Measurements from ENCODE around the gene SFXN5. TPM values are rescaled to one million over a fixed set of nuclear protein-coding genes. Genes with fewer than 3 reads are reported as not detected.
"Not testable (repeated sequence)": the region's sequence is repeated elsewhere in the genome, so short reads cannot be mapped to it uniquely, and the experiment has no call there.

SFXN5 gene
- total RNA-seq, 1 donor from 2014 or later, result 9.3 TPM

DNA sequence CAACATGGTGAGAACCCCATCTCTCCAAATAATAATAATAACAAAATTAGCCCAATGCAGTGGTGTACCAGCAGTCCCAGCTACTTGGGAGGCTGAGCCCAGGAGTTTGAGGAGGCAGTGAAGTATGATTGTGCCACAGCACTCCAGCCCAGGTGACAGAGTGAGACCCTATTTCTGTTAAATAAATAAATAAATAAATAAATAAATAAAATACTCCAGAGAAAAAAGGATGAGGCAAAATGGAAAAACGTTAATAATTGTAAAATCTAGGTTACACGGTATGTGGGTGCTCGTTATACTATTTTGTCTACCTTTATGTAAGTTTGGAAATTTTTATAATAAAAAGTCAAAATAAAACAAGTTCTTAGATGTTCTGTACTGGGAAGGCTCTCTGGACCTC is 162.8 kb downstream of the SFXN5 start:
- H3K4me1 ChIP-seq, result no peaks in the 10 kb centered on the region
- H3K36me3 ChIP-seq, result no peaks in the 10 kb centered on the region
- intact Hi-C loops (cut with DNase I), result no loop called here
- no peak overlapping the region for H3K4me3 ChIP-seq
- no peaks in the 10 kb centered on the region for H3K9me3 ChIP-seq
- DNase-seq (ENCODE audit: low spot score in 2 of 2), result no peak
- TF ChIP-seq CTCF (IDR thresholded peaks at IDR 0.05), result no peak
- peaks cover 4% of the 10 kb centered on the region for H3K27me3 ChIP-seq
- no peak overlapping the region for H3K27ac ChIP-seq

DNA sequence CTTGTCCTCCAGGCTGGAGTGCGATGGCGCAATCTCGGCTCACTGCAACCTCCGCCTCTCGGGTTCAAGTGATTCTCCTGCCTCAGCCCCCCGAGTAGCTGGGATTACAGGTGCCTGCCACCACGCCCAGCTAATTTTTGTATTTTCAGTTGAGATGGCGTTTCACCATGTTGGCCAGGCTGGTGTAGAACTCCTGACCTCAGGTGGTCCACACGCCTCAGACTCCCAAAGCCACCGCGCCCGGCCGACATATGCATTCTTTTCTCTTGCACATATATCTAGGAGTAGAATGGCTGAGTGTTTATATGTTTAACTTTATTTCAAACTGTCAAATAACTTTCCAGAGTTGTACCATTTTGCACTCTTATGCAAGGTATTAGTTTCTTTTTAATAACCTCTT is 164.1 kb downstream of the SFXN5 start:
- H3K36me3 ChIP-seq; H3K27ac ChIP-seq; H3K4me3 ChIP-seq; H3K27me3 ChIP-seq; H3K4me1 ChIP-seq; H3K9me3 ChIP-seq; DNase-seq (ENCODE audit: low spot score in 2 of 2); intact Hi-C loops (cut with DNase I): not testable (repeated sequence)

- Histone ChIP-seq H3K9me3 (no peaks in the 10 kb centered on the region), H3K36me3 (no peaks in the 10 kb centered on the region), H3K27ac (no peak overlapping the region), H3K27me3 (no peaks in the 10 kb centered on the region), H3K4me1 (no peaks in the 10 kb centered on the region), H3K4me3 (no peak overlapping the region)
- no peak for TF ChIP-seq CTCF (IDR thresholded peaks at IDR 0.05)
- DNase-seq (ENCODE audit: low spot score in 2 of 2), result no peak
- intact Hi-C loops (cut with DNase I), result no loop called here
Measured at GRCh38 chr2:72901426-72901825, 170.1 kb downstream of the SFXN5 start.

- H3K9me3 ChIP-seq, result no peaks in the 10 kb centered on the region
- no peak overlapping the region for H3K4me3 ChIP-seq
- DNase-seq (ENCODE audit: low spot score in 2 of 2), result no peak
- H3K27me3 ChIP-seq, result no peaks in the 10 kb centered on the region
- intact Hi-C loops (cut with DNase I), result no loop called here
- H3K4me1 ChIP-seq, result peaks cover 0 to 2% of the 10 kb centered on the region in 2 donors
- TF ChIP-seq CTCF (IDR thresholded peaks at IDR 0.05), result no peak
- no peaks in the 10 kb centered on the region for H3K36me3 ChIP-seq
- no peak overlapping the region for H3K27ac ChIP-seq
Measured at GRCh38 chr2:72900191-72900825, 171.2 kb downstream of the SFXN5 start.

DNA sequence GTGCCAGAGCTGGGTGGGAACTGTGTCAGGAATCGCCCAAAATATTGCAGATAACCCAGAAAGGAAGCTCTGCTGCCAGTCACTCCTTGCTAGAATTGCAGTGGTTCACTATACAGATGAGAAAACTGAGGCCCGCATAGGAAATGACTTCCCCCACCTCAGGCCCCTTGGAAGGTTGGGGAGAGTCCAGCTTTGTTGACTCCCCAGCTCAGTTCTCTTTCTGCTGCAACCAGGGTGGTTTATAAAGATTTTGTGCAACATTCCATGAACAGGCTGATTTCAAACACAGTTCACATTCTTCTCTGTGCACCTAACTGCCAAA is 173.0 kb downstream of the SFXN5 start:
- H3K27me3 ChIP-seq, result no peaks in the 10 kb centered on the region
- no peaks in the 10 kb centered on the region for H3K36me3 ChIP-seq
- intact Hi-C loops (cut with DNase I), result no loop called here
- no peak overlapping the region for H3K27ac ChIP-seq
- no peaks in the 10 kb centered on the region for H3K9me3 ChIP-seq
- H3K4me3 ChIP-seq, result no peak overlapping the region
- TF ChIP-seq CTCF (IDR thresholded peaks at IDR 0.05), result no peak
- peaks cover 0 to 3% of the 10 kb centered on the region in 2 donors for H3K4me1 ChIP-seq
- DNase-seq (ENCODE audit: low spot score in 2 of 2), result no peak

DNA sequence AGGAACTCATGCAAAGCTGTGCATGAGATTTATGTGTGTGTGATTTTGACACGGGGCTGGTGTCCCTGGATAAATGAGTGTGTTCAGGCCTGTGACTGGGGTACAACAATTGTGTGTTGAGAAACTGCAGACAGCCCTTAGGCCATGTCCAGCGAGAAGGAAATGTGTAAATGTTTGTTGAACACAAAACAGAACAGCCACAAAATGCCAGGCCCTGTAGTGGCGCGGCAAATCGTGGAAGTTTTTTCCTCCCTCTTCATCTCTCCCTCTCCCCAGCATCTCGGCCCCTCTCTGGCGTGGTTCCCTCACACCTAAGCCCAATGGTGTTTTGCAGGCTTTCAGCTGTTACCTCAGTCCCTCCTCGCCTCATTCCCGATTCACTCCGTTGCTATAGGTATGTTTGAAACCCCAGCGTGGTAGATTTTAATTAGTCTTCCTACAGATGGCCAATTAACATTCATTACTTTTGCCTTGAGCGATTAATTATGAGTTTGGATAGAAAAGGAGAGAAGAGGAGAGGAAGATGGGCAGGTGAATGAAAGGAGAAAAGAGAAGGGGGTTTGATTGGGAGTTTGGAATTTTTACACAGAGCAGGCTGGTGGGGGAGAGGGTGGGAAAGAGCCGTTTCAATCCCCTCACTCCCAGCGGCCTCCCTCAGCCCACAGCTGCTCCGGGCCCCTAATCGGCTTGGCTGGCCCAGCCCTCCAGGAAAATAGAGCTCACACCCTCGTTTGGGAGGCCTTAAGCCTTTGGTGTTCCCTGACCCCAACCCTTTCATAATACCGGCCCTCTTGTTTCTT is 173.5 kb downstream of the SFXN5 start:
- peaks cover 0 to 3% of the 10 kb centered on the region in 2 donors for H3K4me1 ChIP-seq
- intact Hi-C loops (cut with DNase I), result no loop called here

More for the DNA sequence above, 173.5 kb downstream of the SFXN5 start:
- Histone ChIP-seq H3K36me3 (no peaks in the 10 kb centered on the region), H3K27ac (no peak overlapping the region), H3K9me3 (no peaks in the 10 kb centered on the region), H3K27me3 (no peaks in the 10 kb centered on the region), H3K4me3 (no peak overlapping the region)
- no peak for TF ChIP-seq CTCF (IDR thresholded peaks at IDR 0.05)
- DNase-seq (ENCODE audit: low spot score in 2 of 2), result no peak
